HG03378 (cell line): ENCODE data around the gene CDH4.

Source experiments
- ATAC-seq: cut with Tn5 transposase; IDR thresholded peaks from one replicate; pipeline ENCODE4 v1.9.1; 2021; ENCODE audit warnings: mild to moderate bottlenecking, moderate library complexity; ENCODE audit not compliant: unreplicated experiment

The CDH4 gene

DNA sequence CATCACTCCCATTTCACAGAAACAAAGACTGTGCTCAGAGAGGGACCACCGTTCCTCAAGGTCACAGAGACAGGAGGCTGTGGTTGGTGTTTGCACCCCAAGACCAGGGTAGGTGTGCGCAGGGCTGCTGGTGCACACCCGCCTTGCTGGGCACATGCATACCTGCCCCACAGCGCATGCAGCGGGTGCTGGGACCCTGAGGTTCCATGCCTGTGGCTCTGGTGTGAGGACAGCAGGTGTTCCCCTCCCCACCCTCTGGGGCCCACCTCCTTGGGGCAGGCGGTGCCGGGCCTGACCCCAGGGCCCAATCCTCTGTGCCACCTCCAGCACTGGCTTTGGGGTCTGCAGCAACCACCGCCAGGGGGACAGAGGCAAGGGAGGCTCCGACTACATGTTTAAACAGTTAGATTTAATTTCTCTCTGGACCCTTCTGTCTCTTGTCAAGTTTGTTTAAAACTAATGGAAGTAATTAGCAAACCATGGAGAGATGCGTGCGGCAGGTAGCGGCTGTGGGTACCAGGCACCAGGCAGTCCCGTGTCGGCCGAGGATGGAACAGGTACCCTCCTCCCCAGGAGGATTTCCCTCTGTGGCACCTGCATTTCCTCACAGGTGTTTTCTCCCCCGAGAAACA lies 485.9 kb downstream of the CDH4 start:
- ATAC-seq = no peak

DNA sequence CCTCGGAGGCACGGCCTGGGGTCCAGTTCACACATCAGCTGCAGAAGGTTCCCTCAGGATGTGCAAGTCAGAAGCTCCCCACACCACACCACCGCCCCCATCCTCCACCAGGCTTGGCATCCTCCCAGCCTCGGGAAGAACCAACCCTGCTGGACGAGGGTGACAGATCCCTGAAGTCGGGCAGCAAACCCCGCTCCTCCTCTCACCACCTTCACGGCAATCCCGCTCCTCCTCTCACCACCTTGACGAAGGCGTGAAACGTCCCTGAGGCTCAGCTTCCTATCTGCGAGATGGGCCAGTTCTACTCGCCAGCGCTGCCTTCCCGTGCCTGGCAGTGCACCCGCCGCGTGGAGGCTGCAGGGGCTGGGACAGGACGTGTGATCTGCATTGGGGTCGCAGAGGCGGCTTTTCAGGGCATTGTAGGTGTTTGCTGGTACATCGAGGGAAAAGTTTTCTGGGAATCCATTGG lies 486.6 kb downstream of the CDH4 start:
- ATAC-seq = no peak

GRCh38 chr20:61739086-61739831 lies 487.2 kb downstream of the CDH4 start:
- no peak for ATAC-seq

DNA sequence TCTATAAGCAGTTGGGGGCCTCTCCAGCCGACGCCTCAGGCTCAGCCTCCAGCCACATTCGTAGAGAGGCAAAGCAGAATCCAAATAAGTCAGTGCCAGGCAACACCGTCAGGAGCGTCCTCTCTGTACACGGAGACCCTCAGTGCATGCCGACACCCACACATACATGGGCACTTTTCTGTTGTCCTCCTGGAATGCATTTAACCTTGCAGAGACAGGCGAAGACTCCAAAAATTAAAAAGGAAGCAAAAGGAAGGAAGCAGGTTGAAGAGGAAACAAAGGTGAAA lies 487.7 kb downstream of the CDH4 start:
- ATAC-seq = no peak

GRCh38 chr20:61742097-61742825 lies 490.2 kb downstream of the CDH4 start:
- ATAC-seq = no peak

DNA sequence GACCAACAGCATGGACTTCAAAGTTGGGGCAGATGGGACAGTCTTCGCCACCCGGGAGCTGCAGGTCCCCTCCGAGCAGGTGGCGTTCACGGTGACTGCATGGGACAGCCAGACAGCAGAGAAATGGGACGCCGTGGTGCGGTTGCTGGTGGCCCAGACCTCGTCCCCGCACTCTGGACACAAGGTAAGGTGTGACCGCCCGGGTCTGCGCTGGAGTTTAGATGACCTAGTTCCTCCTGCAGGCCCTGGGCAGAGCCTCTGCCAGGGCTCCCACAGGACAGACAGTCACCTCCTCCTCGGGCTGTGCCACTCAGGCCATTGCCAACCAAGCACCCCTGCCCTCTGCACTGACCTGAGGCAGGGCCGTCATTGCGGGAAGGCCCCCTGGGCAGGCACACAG lies 491.5 kb downstream of the CDH4 start:
- ATAC-seq = no peak

- no peak for ATAC-seq
Observed at GRCh38 chr20:61744691-61745396, 492.8 kb downstream of the CDH4 start.

DNA sequence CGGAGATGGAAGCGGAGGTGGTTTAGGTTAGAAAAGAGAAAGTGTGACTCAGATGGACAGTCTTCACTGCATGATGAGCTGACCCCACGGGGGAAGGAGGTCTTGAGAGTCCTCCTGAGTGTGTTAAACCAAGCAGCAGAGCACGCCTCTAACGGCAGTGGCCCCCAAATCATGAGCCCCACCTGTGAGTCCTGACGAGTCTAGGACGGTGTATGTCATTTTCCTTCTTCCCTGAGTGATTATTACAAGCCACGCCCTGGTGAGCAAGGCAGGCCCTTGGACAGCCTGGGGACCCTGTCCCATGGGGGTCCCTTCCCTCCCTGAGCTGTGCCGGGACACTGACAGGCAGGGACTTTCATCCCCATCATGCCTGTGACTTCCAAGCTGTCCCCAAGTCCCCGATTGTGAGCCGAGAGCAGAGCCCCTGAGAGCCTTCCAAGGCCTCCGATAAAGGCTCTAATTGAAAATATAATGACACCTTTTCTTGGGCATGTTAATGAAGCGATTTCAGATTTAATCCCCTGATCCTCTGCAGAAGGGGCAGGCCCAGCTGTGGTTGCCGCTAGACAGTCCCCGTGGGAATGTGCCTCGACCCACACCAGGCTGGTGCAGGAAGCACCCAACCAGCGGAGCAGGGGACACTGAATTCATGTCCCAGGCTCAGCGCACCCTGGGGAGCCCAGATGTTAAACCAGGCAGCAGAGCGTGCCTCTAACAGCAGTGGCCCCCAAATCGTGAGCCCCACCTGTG lies 493.5 kb downstream of the CDH4 start:
- no peak for ATAC-seq

GRCh38 chr20:61746147-61746646 lies 494.1 kb downstream of the CDH4 start:
- ATAC-seq = no peak

- ATAC-seq = no peak
Observed at GRCh38 chr20:61746781-61747180, 494.7 kb downstream of the CDH4 start.

- no peak for ATAC-seq
Observed at GRCh38 chr20:61748376-61748775, 496.3 kb downstream of the CDH4 start.

DNA sequence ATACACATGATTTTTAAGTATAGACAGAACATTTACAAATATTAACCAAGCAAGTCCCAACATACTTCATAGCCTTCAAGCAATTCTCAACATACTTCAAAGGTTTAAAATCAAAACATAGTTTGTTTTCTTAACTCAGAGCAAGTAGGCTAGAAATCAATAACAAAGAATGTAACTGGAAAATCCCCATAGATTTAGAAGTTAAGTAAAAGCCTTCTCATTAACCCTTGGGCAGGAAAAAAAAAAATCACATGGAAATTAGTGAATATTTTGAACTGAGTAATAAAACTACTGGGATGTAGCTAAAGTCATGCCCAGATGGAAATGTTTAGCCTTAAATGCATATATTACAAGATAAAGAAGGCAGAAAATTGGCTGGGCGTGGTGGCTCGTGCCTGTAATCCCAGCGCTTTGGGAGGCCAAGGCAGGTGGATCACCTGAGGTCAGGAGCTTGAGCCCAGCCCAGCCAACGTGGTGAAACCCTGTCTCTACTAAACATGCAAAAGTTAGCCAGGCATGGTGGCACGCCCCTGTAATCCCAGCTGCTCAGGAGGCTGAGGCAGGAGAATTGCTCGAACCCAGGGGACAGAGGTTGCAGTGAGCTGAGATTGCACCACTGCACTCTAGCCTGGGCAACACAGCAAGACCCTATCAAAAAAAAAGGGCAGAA lies 497.5 kb downstream of the CDH4 start:
- no peak for ATAC-seq

DNA sequence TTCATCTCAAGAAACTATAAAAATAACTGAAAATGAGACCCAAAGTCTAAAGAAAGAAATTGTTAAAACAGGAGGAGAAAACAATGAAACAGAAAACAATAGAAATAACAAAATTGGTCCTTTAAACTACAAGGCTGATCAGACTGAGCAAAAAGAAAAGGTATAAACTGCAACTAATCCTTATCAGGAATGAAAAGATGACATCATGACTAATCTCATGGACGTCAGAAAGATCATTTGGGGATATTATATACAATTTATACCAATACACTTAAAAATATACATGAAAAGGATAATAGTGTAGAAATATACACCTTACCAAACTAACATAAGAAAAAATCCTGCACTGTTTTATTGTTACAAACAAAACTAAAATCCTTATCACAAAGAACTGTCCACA lies 498.0 kb downstream of the CDH4 start:
- ATAC-seq = no peak

DNA sequence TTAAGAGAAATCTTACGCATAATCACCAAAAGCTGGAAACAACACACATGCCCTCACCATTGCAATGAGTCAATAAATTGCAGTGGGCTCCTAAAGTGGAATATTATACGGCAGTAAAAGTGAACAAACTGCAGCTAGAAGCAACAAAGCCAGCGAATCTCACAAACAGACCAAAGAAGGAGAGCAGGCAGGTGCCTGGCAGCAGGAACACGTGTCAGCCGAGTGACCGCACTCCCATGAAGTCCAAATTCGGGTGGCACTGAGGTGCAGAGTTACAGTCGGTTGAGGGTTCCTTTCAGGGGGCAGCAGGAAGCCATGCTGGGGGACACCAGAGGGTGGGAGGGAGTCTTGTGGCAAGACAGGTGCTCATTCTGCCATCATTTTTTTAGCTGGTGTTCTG lies 500.5 kb downstream of the CDH4 start:
- ATAC-seq = no peak

GRCh38 chr20:61753316-61753942 lies 501.4 kb downstream of the CDH4 start:
- no peak for ATAC-seq

- no peak for ATAC-seq
Observed at GRCh38 chr20:61753987-61754956, 502.2 kb downstream of the CDH4 start.

DNA sequence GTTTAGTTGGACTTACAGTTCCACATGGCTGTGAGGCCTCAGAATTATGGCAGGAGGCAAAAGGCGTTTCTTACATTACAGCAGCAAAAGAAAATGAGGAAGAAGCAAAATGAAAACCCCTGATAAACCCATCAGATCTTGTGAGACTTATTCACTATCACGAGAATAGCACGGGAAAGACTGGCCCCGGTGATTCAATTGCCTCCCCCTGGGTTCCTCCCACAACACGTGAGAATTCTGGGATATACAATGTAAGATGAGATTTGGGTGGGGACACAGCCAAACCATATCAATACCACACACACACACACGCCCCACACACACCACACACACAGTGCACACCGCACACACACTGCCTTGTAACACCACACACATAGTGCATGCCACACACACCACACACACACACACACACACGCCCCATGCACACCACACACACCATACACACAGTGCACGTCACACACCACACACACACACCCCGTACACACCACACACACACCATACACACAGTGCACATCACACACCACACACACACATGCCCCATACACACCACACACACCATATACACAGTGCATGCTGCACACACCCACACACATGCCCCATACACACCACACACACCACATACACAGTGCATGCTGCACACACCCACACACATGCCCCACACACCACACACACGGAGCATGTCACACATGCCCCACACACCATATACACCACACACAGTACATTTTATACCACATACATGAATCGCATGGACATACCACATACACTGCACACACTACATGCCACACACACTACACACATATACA lies 503.1 kb downstream of the CDH4 start:
- ATAC-seq = no peak
